HL-60 (cell line): ENCODE measurements around the gene FRAT2.

Source experiments
- POLR2AphosphoS5 ChIP-seq: IDR thresholded peaks from 2 replicates; pipeline ENCODE4 v1.6.1; 2012; ENCODE audit warnings: low read depth
- SPI1 ChIP-seq: IDR thresholded peaks from 2 replicates; pipeline ENCODE4 v1.6.1; 2012; ENCODE audit warnings: low read depth, mild to moderate bottlenecking, borderline replicate concordance
- TF ChIP-seq, protein P1 (sequence below): IDR thresholded peaks from one replicate; pipeline ENCODE4 v1.5.1; 2011; ENCODE audit warnings: low read length, control low read depth, inconsistent platforms; ENCODE audit not compliant: insufficient read depth

DNA sequence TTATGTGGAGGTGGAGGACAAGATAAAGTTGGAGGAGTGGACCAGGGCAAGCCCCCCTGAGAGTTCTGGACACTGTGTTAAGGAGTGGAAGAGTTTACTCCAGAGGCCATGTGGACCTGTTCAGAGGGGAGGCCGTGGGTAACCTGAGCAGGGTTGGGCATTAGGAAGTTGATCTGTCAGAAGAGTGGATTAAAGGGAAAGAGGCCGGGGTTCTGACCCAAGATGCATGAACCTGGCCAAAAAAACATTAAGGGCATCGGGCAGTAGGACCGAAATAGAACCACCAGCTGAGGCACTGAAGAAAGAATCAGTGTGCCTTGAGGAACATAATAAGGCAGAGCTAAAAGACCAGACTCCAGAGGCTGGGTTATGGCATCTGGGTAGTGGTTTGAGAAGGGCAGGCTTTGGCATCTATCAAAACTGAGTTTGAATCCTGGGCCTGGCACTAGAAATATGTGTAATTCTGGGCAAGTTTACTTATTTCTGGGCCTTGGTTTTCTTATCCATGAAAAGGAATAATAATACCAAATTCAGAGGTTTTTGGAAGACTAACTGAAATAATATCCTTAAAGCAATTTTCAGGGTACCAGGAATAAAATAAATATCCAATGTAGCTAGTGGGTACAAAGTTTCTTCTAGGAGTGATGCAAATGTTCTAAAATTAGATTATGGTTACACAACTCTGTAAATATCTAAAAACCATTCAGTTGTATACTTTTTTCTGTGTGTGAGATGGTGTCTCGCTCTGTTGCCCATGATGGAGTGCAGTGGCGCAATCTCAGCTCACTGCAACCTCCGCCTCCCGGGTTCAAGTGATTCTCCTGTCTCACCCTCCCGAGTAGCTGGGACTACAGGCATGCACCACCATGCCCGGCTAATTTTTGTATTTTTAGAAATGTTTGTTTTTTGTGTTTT is 26.4 kb downstream of the FRAT2 start:
- TF ChIP-seq, protein P1, sequence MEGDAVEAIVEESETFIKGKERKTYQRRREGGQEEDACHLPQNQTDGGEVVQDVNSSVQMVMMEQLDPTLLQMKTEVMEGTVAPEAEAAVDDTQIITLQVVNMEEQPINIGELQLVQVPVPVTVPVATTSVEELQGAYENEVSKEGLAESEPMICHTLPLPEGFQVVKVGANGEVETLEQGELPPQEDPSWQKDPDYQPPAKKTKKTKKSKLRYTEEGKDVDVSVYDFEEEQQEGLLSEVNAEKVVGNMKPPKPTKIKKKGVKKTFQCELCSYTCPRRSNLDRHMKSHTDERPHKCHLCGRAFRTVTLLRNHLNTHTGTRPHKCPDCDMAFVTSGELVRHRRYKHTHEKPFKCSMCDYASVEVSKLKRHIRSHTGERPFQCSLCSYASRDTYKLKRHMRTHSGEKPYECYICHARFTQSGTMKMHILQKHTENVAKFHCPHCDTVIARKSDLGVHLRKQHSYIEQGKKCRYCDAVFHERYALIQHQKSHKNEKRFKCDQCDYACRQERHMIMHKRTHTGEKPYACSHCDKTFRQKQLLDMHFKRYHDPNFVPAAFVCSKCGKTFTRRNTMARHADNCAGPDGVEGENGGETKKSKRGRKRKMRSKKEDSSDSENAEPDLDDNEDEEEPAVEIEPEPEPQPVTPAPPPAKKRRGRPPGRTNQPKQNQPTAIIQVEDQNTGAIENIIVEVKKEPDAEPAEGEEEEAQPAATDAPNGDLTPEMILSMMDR: no peak
- TF ChIP-seq POLR2AphosphoS5: no peak
- no peak for TF ChIP-seq SPI1
